Stromal cell of bone marrow (primary cell): ENCODE measurements around the gene SLC37A1.

Source experiments
- DNase-seq: peaks from one replicate; pipeline ENCODE4 v3.0.0-alpha.2; 2012; ENCODE audit warnings: low read depth

SLC37A1 gene

GRCh38 chr21:42507418-42507817 lies 6.2 kb upstream of the SLC37A1 start:
- no peak for DNase-seq

- no peak for DNase-seq
Observed at GRCh38 chr21:42508371-42508770, 5.3 kb upstream of the SLC37A1 start.

- no peak for DNase-seq
Observed at GRCh38 chr21:42509244-42509643, 4.4 kb upstream of the SLC37A1 start.

GRCh38 chr21:42512346-42513034 lies 1.2 kb upstream of the SLC37A1 start:
- no peak for DNase-seq

GRCh38 chr21:42513985-42514882 lies 582 bp downstream of the SLC37A1 start:
- DNase-seq, result no peak

GRCh38 chr21:42514883-42515228 lies 1.2 kb downstream of the SLC37A1 start:
- no peak for DNase-seq

- DNase-seq, result no peak
Observed at GRCh38 chr21:42515708-42516502, 2.3 kb downstream of the SLC37A1 start.

GRCh38 chr21:42518215-42518614 lies 4.6 kb downstream of the SLC37A1 start:
- DNase-seq, result no peak

GRCh38 chr21:42518626-42519025 lies 5.0 kb downstream of the SLC37A1 start:
- no peak for DNase-seq

GRCh38 chr21:42520628-42521253 lies 7.1 kb downstream of the SLC37A1 start:
- DNase-seq, result no peak

- no peak for DNase-seq
Observed at GRCh38 chr21:42521384-42521783, 7.7 kb downstream of the SLC37A1 start.

GRCh38 chr21:42521805-42522204 lies 8.2 kb downstream of the SLC37A1 start:
- DNase-seq, result no peak

GRCh38 chr21:42522271-42522670 lies 8.6 kb downstream of the SLC37A1 start:
- DNase-seq, result no peak

GRCh38 chr21:42522771-42523170 lies 9.1 kb downstream of the SLC37A1 start:
- DNase-seq, result no peak

GRCh38 chr21:42523211-42523610 lies 9.6 kb downstream of the SLC37A1 start:
- DNase-seq, result no peak

GRCh38 chr21:42523941-42524340 lies 10.3 kb downstream of the SLC37A1 start:
- no peak for DNase-seq

- DNase-seq, result no peak
Observed at GRCh38 chr21:42524341-42525028, 10.8 kb downstream of the SLC37A1 start.

- DNase-seq, result no peak
Observed at GRCh38 chr21:42525029-42525581, 11.5 kb downstream of the SLC37A1 start.

- DNase-seq, result no peak
Observed at GRCh38 chr21:42525676-42526378, 12.2 kb downstream of the SLC37A1 start.

GRCh38 chr21:42526379-42526727 lies 12.7 kb downstream of the SLC37A1 start:
- DNase-seq, result no peak

GRCh38 chr21:42527127-42527488 lies 13.5 kb downstream of the SLC37A1 start:
- DNase-seq, result no peak
